DOHH2 (cell line): ENCODE measurements around the gene WDR70.

Source experiments
- H3F3A ChIP-seq: fragments of 200-600 bp; sonication (generic), shearing (Covaris generic); 2 replicates; pipeline ENCODE4 v1.6.0; 2016; ENCODE audit warnings: antibody characterized with exemption, mild to moderate bottlenecking; ENCODE audit not compliant: control insufficient read depth, insufficient read depth
- H3K27ac ChIP-seq: fragments of 200-600 bp; sonication (generic); 2 replicates; pipeline ENCODE4 v1.5.1; 2014; ENCODE audit warnings: low read depth, mild to moderate bottlenecking, low read length, moderate library complexity
- H3K27me3 ChIP-seq: fragments of 200-600 bp; sonication (generic); 2 replicates; pipeline ENCODE4 v1.6.1; 2014; ENCODE audit warnings: mild to moderate bottlenecking, low read length, mixed read lengths; ENCODE audit not compliant: control insufficient read depth
- H3K36me3 ChIP-seq: fragments of 200-600 bp; sonication (generic); 2 replicates; pipeline ENCODE4 v1.6.1; 2014; ENCODE audit warnings: mild to moderate bottlenecking, low read length, moderate library complexity, mixed read lengths; ENCODE audit not compliant: control insufficient read depth
- H3K4me1 ChIP-seq: fragments of 200-600 bp; sonication (generic); 2 replicates; pipeline ENCODE4 v1.6.1; 2014; ENCODE audit warnings: mild to moderate bottlenecking, low read length, mixed read lengths; ENCODE audit not compliant: control insufficient read depth
- H3K4me2 ChIP-seq: fragments of 200-600 bp; sonication (generic); 2 replicates; pipeline ENCODE4 v1.6.0; 2014; ENCODE audit warnings: mild to moderate bottlenecking, low read length, moderate library complexity
- H3K4me3 ChIP-seq: fragments of 200-600 bp; sonication (generic); 2 replicates; pipeline ENCODE4 v1.5.1; 2014; ENCODE audit warnings: mild to moderate bottlenecking, low read length, mixed read lengths
- H3K79me2 ChIP-seq: fragments of 200-600 bp; sonication (generic); 2 replicates; pipeline ENCODE4 v1.6.1; 2014; ENCODE audit warnings: mild to moderate bottlenecking, low read length, mixed read lengths; ENCODE audit not compliant: control insufficient read depth
- H3K9me2 ChIP-seq: fragments of 200-600 bp; sonication (generic); replicated peaks from 2 replicates; pipeline ENCODE4 v1.6.1; 2014; ENCODE audit warnings: mild to moderate bottlenecking, low read length, mixed read lengths; ENCODE audit not compliant: control insufficient read depth
- H3K9me3 ChIP-seq: fragments of 200-600 bp; sonication (generic); 2 replicates; pipeline ENCODE4 v1.6.1; 2014; ENCODE audit warnings: antibody characterized with exemption, low read length, mixed read lengths; ENCODE audit not compliant: control insufficient read depth, insufficient read depth
- H4K20me1 ChIP-seq: fragments of 200-600 bp; sonication (generic); 2 replicates; pipeline ENCODE4 v1.6.0; 2014; ENCODE audit warnings: low read depth, mild to moderate bottlenecking, antibody characterized with exemption, low read length, moderate library complexity; ENCODE audit not compliant: control insufficient read depth, insufficient read depth
- CTCF ChIP-seq: fragments of 200-600 bp; sonication (generic); IDR thresholded peaks from one replicate; pipeline ENCODE4 v1.5.1; 2014; ENCODE audit warnings: antibody characterized with exemption, mild to moderate bottlenecking, low read depth, low read length; ENCODE audit not compliant: poor library complexity, severe bottlenecking
- EZH2phosphoT487 ChIP-seq: fragments of 200-600 bp; sonication (generic); IDR thresholded peaks from 2 replicates; pipeline ENCODE4 v1.6.1; 2017; ENCODE audit warnings: borderline replicate concordance, mild to moderate bottlenecking, antibody characterized with exemption, low read length, moderate library complexity, mixed read lengths

The WDR70 gene

GRCh38 chr5:37490931-37491330 lies 111.8 kb downstream of the WDR70 start:
- H3K36me3 ChIP-seq, result no peaks in the 10 kb centered on the region
- H4K20me1 ChIP-seq, result no peaks in the 10 kb centered on the region
- TF ChIP-seq CTCF (no peak), EZH2phosphoT487 (no peak)

GRCh38 chr5:37492778-37493555 lies 113.8 kb downstream of the WDR70 start:
- Histone ChIP-seq H3K36me3 (no peaks in the 10 kb centered on the region), H3K4me1 (no peaks in the 10 kb centered on the region)
- TF ChIP-seq EZH2phosphoT487 (no peak), CTCF (no peak)

More at GRCh38 chr5:37490931-37491330, 111.8 kb downstream of the WDR70 start:
- H3K4me2 ChIP-seq, result no peak overlapping the region
- H3K27ac ChIP-seq, result no peak overlapping the region
- H3K4me1 ChIP-seq, result no peaks in the 10 kb centered on the region
- H3K4me3 ChIP-seq, result no peak overlapping the region
- H3K9me2 ChIP-seq, result no peaks in the 10 kb centered on the region
- H3K27me3 ChIP-seq, result no peaks in the 10 kb centered on the region
- no peaks in the 10 kb centered on the region for H3K79me2 ChIP-seq
- no peaks in the 10 kb centered on the region for H3K9me3 ChIP-seq
- H3F3A ChIP-seq, result no peaks in the 10 kb centered on the region

GRCh38 chr5:37494756-37495155 lies 115.6 kb downstream of the WDR70 start:
- Histone ChIP-seq H3K4me1 (no peaks in the 10 kb centered on the region), H3F3A (no peaks in the 10 kb centered on the region), H4K20me1 (no peaks in the 10 kb centered on the region), H3K36me3 (no peaks in the 10 kb centered on the region), H3K27me3 (no peaks in the 10 kb centered on the region), H3K9me3 (no peaks in the 10 kb centered on the region), H3K4me3 (no peak overlapping the region), H3K4me2 (no peak overlapping the region), H3K27ac (no peak overlapping the region), H3K9me2 (no peaks in the 10 kb centered on the region), H3K79me2 (no peaks in the 10 kb centered on the region)
- TF ChIP-seq CTCF (no peak), EZH2phosphoT487 (no peak)

More at GRCh38 chr5:37492778-37493555, 113.8 kb downstream of the WDR70 start:
- H3K4me2 ChIP-seq, result no peak overlapping the region
- no peaks in the 10 kb centered on the region for H3K9me2 ChIP-seq
- H3K9me3 ChIP-seq, result no peaks in the 10 kb centered on the region
- H3K4me3 ChIP-seq, result no peak overlapping the region
- no peak overlapping the region for H3K27ac ChIP-seq
- no peaks in the 10 kb centered on the region for H3K27me3 ChIP-seq
- H3F3A ChIP-seq, result no peaks in the 10 kb centered on the region
- no peaks in the 10 kb centered on the region for H4K20me1 ChIP-seq
- H3K79me2 ChIP-seq, result no peaks in the 10 kb centered on the region
